Upper lobe of left lung (tissue), 4 donors: ENCODE results near the gene MLF2.

ENCODE experiments used
- CTCF ChIP-seq, 6 experiments: fragments of 450-650 bp in 4 of 6; fragments of 200-600 bp in 2 of 6; sonication (generic) in 2 of 6; IDR thresholded peaks; one replicate each; pipeline ENCODE4 v1.5.1; 2016 to 2019; ENCODE audit warnings: antibody characterized with exemption in 6 of 6
- POLR2A ChIP-seq, 4 donors: fragments of 450-650 bp; IDR thresholded peaks; one replicate each; pipeline ENCODE4 v1.5.1; 2016 to 2017; ENCODE audit warnings: antibody characterized with exemption in 4 of 4, mild to moderate bottlenecking in 2 of 4
- POLR2AphosphoS5 ChIP-seq, 2 donors: sonication (generic); formaldehyde crosslinking; IDR thresholded peaks; one replicate each; pipeline ENCODE4 v1.5.1; 2017; ENCODE audit warnings: antibody characterized with exemption in 2 of 2

- no peak for TF ChIP-seq CTCF (IDR thresholded peaks at IDR 0.05)
- TF ChIP-seq POLR2A (IDR thresholded peaks at IDR 0.05): peak in 2 of 4 donors; percentile 38 to 76
- peak; percentile 56 to 57 for TF ChIP-seq POLR2AphosphoS5 (IDR thresholded peaks at IDR 0.05)
Observed at GRCh38 chr12:6788972-6789924, 36.3 kb upstream of the MLF2 start, which contains the start of gene CD4.
